A549 (cell line): ENCODE data around the gene SPEF1. TPM values are rescaled to one million over a fixed set of nuclear protein-coding genes. Genes with fewer than 3 reads are reported as not detected.

Source experiments
- ATAC-seq, 2 experiments: fragments of 200-7000 bp in 1 of 2; fragments of >200 bp in 1 of 2; cut with Nextera tagmentation in 1 of 2; cut with Tn5 transposase in 1 of 2; 3 replicates each; pipeline versions ENCODE4 v1.8.0 to v1.9.1; 2018 to 2020; ENCODE audit warnings: mild to moderate bottlenecking in 1 of 2, moderate library complexity in 1 of 2
- CTCF ChIA-PET: fragments of 300-600 bp; sonication (Branson Sonifier 250); formaldehyde crosslinking; extraction: SDS; loops from one replicate; lab custom pipeline; 2021; ENCODE audit warnings: antibody characterized with exemption, inconsistent platforms; lab: Yijun Ruan, JAX
- POLR2A ChIA-PET: fragments of 350-600 bp; formaldehyde crosslinking; extraction: SDS; loops from one replicate; lab custom pipeline; 2021; ENCODE audit warnings: antibody characterized with exemption, inconsistent platforms; lab: Yijun Ruan, JAX
- DNase-seq, 2 experiments: peaks; one replicate each; pipeline versions ENCODE4 v3.0.0 to v3.0.0-alpha.2; 2011 to 2016; ENCODE audit warnings: low read depth in 1 of 2, low spot score in 1 of 2
- FAIRE-seq: peaks from 2 replicates; lab custom pipeline; 2011; peaks lifted over from hg19 to GRCh38; lab: Jason Lieb, UNC
- H3K27ac ChIP-seq, 2 experiments: fragments of >200 bp; sonication (Bioruptor Twin); formaldehyde crosslinking; 3 replicates each; pipeline ENCODE4 v1.5.1; 2016 to 2017
- H3K4me1 ChIP-seq: fragments of >200 bp; sonication (Bioruptor Twin); formaldehyde crosslinking; 3 replicates; pipeline ENCODE4 v1.6.1; 2016
- H3K4me2 ChIP-seq: fragments of >200 bp; sonication (Bioruptor Twin); formaldehyde crosslinking; 3 replicates; pipeline ENCODE4 v1.6.1; 2016
- H3K4me3 ChIP-seq: fragments of >200 bp; sonication (Bioruptor Twin); formaldehyde crosslinking; 3 replicates; pipeline ENCODE4 v1.5.1; 2016
- H3K9me3 ChIP-seq: fragments of >200 bp; sonication (Bioruptor Twin); formaldehyde crosslinking; 3 replicates; pipeline ENCODE4 v1.6.1; 2016
- BHLHE40 ChIP-seq: IDR thresholded peaks from 2 replicates; pipeline ENCODE4 v1.6.1; 2012; ENCODE audit warnings: low read depth, low read length, inconsistent platforms
- CEBPB ChIP-seq, 2 experiments: fragments of >200 bp in 1 of 2; sonication (Bioruptor Twin) in 1 of 2; formaldehyde crosslinking in 1 of 2; IDR thresholded peaks; 2 replicates each; pipeline ENCODE4 v1.6.1; 2012 to 2016
- CHD2 ChIP-seq: fragments of 150-350 bp; IDR thresholded peaks from 2 replicates; pipeline ENCODE4 v1.6.1; 2014; ENCODE audit warnings: low read length; ENCODE audit not compliant: partially characterized antibody
- EHMT2 ChIP-seq: fragments of 200-600 bp; sonication (generic); IDR thresholded peaks from 2 replicates; pipeline ENCODE4 v1.6.1; 2016; ENCODE audit warnings: antibody characterized with exemption, low read depth, mild to moderate bottlenecking, moderate library complexity
- ESRRA ChIP-seq: fragments of 150-350 bp; IDR thresholded peaks from 2 replicates; pipeline ENCODE4 v1.6.1; 2014; ENCODE audit warnings: mild to moderate bottlenecking, low read length, borderline replicate concordance
- FOXS1 ChIP-seq: fragments of 250-450 bp; sonication (Bioruptor Pico); IDR thresholded peaks from 2 replicates; pipeline ENCODE4 v1.5.0; 2020; ENCODE audit warnings: mild to moderate bottlenecking, moderate library complexity
- HOXA7 ChIP-seq: fragments of 250-450 bp; sonication (Bioruptor Pico); IDR thresholded peaks from 2 replicates; pipeline ENCODE4 v1.5.0; 2020; ENCODE audit warnings: mild to moderate bottlenecking, moderate library complexity
- HOXB13 ChIP-seq: fragments of 250-450 bp; sonication (Bioruptor Pico); IDR thresholded peaks from 2 replicates; pipeline ENCODE4 v1.5.0; 2020; ENCODE audit warnings: low read depth, mild to moderate bottlenecking, moderate library complexity
- KDM5A ChIP-seq: fragments of 200-600 bp; sonication (generic); IDR thresholded peaks from 2 replicates; pipeline ENCODE4 v1.6.1; 2016; ENCODE audit warnings: antibody characterized with exemption, mild to moderate bottlenecking
- MYC ChIP-seq: IDR thresholded peaks from 2 replicates; pipeline ENCODE4 v1.6.1; 2012; ENCODE audit warnings: mild to moderate bottlenecking, inconsistent platforms, low read length, improper control_type of control experiment, borderline replicate concordance
- NPAS2 ChIP-seq: fragments of 250-450 bp; sonication (Bioruptor Pico); IDR thresholded peaks from 2 replicates; pipeline ENCODE4 v1.8.0; 2022; ENCODE audit warnings: mild to moderate bottlenecking, moderate library complexity, borderline replicate concordance
- NR3C1 ChIP-seq: fragments of >200 bp; sonication (Bioruptor Twin); formaldehyde crosslinking; IDR thresholded peaks from 3 replicates; pipeline ENCODE4 v1.6.1; 2017
- POLR2AphosphoS2 ChIP-seq: conservative IDR thresholded peaks from 2 replicates; pipeline ENCODE4 v1.6.1; 2012; ENCODE audit warnings: low read length, improper control_type of control experiment, inconsistent platforms
- RCOR1 ChIP-seq: fragments of 150-350 bp; IDR thresholded peaks from 2 replicates; pipeline ENCODE4 v1.6.1; 2014; ENCODE audit warnings: antibody characterized with exemption, low read length, low read depth
- SREBF2 ChIP-seq: fragments of 450-650 bp; IDR thresholded peaks from 2 replicates; pipeline ENCODE4 v1.6.1; 2014; ENCODE audit warnings: mild to moderate bottlenecking, moderate library complexity
- TFCP2L1 ChIP-seq: fragments of 250-450 bp; sonication (Bioruptor Pico); IDR thresholded peaks from 2 replicates; pipeline ENCODE4 v1.5.0; 2021; ENCODE audit warnings: mild to moderate bottlenecking
- TP53 ChIP-seq: fragments of 250-450 bp; sonication (Bioruptor Pico); IDR thresholded peaks from 2 replicates; pipeline ENCODE4 v1.5.0; 2021; ENCODE audit warnings: mild to moderate bottlenecking, moderate library complexity
- ZC3H11A ChIP-seq: fragments of 450-650 bp; IDR thresholded peaks from 2 replicates; pipeline ENCODE4 v1.6.1; 2014; ENCODE audit warnings: antibody characterized with exemption, mild to moderate bottlenecking
- ZSCAN20 ChIP-seq: fragments of 250-450 bp; sonication (Bioruptor Pico); IDR thresholded peaks from 2 replicates; pipeline ENCODE4 v1.8.0; 2022; ENCODE audit warnings: mild to moderate bottlenecking, moderate library complexity
- WGBS: methylation state at CpG from one replicate; pipeline ENCODE4 v1.1.6; 2017; ENCODE audit errors: missing lambda C conversion rate; 5-methylcytosine and 5-hydroxymethylcytosine counted together
- polyA plus RNA-seq, 4 experiments: library from polyadenylated mRNA; depleted of rRNA in 3 of 4; stranded (reverse); fragments of >200 nt; fragmentation: RNase III in 1 of 4; extraction: RNeasy Plus Mini Kit Qiagen cat#74134 plus additional on column Dnase treatment in 1 of 4; gene quantifications; 2 replicates in 3 of 4; 3 replicates in 1 of 4; pipeline ENCODE4 v1.2.3, GENCODE V29; 2011 to 2017
- TF ChIP-seq, protein P1 (sequence below): fragments of 250-450 bp; sonication (Bioruptor Pico); IDR thresholded peaks from 2 replicates; pipeline ENCODE4 v1.5.0; 2021; ENCODE audit warnings: mild to moderate bottlenecking, moderate library complexity, borderline replicate concordance
- TF ChIP-seq, protein P2 (sequence below): fragments of 250-450 bp; sonication (Bioruptor Pico); IDR thresholded peaks from 2 replicates; pipeline ENCODE4 v1.5.0; 2020; ENCODE audit warnings: low read depth, mild to moderate bottlenecking, moderate library complexity
- TF ChIP-seq, protein P3 (sequence below): fragments of 200-600 bp; sonication (generic); IDR thresholded peaks from 2 replicates; pipeline ENCODE4 v1.6.1; 2016; ENCODE audit warnings: antibody characterized with exemption, mild to moderate bottlenecking, moderate library complexity
- TF ChIP-seq, protein P4 (sequence below): IDR thresholded peaks from 2 replicates; pipeline ENCODE4 v1.6.1; 2012; ENCODE audit warnings: low read depth, borderline replicate concordance
- TF ChIP-seq, protein P5 (sequence below): fragments of >200 bp; sonication (Bioruptor Twin); formaldehyde crosslinking; IDR thresholded peaks from 3 replicates; pipeline ENCODE4 v1.5.1; 2016
- TF ChIP-seq, protein P6 (sequence below): IDR thresholded peaks from 2 replicates; pipeline ENCODE4 v1.6.1; 2012

The SPEF1 gene
- polyA plus RNA-seq, 2 of the 4 experiments (the other 2 are of a cell fraction): 0.41 to 1.3 TPM

DNA sequence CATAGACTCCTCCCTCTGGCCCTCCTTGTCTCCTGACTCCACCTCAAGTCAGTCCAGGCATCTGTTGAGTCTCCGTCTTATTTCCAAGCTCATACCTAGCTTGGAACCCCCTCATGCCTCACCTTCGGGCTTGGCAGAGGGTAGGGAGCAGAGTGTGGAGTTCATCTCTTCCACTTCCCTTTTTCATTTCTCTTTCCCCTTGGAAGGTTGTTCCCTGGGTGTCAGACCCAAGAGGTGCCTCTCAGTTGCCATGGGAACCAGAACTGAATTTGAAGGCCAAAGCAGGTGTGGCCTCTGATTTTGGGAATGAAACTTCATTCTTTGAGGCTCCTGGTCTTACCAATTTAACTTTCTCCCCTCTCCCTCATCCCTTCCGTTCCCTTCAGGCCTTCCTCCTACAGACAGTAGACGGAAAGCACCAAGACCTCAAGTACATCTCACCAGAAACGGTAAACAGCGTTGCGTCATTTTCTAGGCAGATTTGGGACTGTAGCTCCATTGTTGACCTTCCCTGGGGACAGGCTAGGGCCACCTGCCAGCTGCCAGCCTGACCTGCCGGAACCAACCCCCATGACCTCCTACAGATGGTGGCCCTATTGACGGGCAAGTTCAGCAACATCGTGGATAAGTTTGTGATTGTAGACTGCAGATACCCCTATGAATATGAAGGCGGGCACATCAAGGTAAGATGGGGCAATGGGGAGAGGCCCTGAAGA, 21.4 kb upstream of the SPEF1 start:
- CTCF ChIA-PET: interaction anchor here (1.2 kb wide), 1 partner anchor 27 kb away, joined by 3 read pairs; no protein-coding TSS in a partner anchor
- no peak for FAIRE-seq
- Histone ChIP-seq H3K9me3 (peaks cover 4% of the 10 kb centered on the region), H3K4me1 (peaks cover 87% of the 10 kb centered on the region), H3K27ac (peak overlapping the region in 1 of 2 experiments; percentile 95; a peak in 2 of 6 replicates), H3K4me2 (no peak overlapping the region), H3K4me3 (no peak overlapping the region)
- POLR2A ChIA-PET: no interaction called here
- 91% methylated on average over 11 of the region's 11 CpGs for WGBS
- TF ChIP-seq SREBF2: no peak
- TF ChIP-seq, protein P1, sequence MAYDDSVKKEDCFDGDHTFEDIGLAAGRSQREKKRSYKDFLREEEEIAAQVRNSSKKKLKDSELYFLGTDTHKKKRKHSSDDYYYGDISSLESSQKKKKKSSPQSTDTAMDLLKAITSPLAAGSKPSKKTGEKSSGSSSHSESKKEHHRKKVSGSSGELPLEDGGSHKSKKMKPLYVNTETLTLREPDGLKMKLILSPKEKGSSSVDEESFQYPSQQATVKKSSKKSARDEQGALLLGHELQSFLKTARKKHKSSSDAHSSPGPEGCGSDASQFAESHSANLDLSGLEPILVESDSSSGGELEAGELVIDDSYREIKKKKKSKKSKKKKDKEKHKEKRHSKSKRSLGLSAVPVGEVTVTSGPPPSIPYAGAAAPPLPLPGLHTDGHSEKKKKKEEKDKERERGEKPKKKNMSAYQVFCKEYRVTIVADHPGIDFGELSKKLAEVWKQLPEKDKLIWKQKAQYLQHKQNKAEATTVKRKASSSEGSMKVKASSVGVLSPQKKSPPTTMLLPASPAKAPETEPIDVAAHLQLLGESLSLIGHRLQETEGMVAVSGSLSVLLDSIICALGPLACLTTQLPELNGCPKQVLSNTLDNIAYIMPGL: no peak
- TF ChIP-seq NPAS2 (CRISPR knock-in tag): no peak
- TF ChIP-seq, protein P2, sequence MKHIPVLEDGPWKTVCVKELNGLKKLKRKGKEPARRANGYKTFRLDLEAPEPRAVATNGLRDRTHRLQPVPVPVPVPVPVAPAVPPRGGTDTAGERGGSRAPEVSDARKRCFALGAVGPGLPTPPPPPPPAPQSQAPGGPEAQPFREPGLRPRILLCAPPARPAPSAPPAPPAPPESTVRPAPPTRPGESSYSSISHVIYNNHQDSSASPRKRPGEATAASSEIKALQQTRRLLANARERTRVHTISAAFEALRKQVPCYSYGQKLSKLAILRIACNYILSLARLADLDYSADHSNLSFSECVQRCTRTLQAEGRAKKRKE: 0 out of 2 replicates have a peak, but pooled peaks have one; percentile 37
- TF ChIP-seq ZC3H11A: no peak
- no peak for TF ChIP-seq CHD2
- peak in 1 of 2 experiments; percentile 45; a peak in 1 of 4 replicates for TF ChIP-seq CEBPB (IDR thresholded peaks at IDR 0.05)
- no peak for TF ChIP-seq HOXA7 (CRISPR knock-in tag)
- TF ChIP-seq, protein P3, sequence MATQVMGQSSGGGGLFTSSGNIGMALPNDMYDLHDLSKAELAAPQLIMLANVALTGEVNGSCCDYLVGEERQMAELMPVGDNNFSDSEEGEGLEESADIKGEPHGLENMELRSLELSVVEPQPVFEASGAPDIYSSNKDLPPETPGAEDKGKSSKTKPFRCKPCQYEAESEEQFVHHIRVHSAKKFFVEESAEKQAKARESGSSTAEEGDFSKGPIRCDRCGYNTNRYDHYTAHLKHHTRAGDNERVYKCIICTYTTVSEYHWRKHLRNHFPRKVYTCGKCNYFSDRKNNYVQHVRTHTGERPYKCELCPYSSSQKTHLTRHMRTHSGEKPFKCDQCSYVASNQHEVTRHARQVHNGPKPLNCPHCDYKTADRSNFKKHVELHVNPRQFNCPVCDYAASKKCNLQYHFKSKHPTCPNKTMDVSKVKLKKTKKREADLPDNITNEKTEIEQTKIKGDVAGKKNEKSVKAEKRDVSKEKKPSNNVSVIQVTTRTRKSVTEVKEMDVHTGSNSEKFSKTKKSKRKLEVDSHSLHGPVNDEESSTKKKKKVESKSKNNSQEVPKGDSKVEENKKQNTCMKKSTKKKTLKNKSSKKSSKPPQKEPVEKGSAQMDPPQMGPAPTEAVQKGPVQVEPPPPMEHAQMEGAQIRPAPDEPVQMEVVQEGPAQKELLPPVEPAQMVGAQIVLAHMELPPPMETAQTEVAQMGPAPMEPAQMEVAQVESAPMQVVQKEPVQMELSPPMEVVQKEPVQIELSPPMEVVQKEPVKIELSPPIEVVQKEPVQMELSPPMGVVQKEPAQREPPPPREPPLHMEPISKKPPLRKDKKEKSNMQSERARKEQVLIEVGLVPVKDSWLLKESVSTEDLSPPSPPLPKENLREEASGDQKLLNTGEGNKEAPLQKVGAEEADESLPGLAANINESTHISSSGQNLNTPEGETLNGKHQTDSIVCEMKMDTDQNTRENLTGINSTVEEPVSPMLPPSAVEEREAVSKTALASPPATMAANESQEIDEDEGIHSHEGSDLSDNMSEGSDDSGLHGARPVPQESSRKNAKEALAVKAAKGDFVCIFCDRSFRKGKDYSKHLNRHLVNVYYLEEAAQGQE: no peak
- TF ChIP-seq, protein P4, sequence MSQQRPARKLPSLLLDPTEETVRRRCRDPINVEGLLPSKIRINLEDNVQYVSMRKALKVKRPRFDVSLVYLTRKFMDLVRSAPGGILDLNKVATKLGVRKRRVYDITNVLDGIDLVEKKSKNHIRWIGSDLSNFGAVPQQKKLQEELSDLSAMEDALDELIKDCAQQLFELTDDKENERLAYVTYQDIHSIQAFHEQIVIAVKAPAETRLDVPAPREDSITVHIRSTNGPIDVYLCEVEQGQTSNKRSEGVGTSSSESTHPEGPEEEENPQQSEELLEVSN: no peak
- no peak for TF ChIP-seq RCOR1
- ATAC-seq: no peak
- no peak for DNase-seq

DNA sequence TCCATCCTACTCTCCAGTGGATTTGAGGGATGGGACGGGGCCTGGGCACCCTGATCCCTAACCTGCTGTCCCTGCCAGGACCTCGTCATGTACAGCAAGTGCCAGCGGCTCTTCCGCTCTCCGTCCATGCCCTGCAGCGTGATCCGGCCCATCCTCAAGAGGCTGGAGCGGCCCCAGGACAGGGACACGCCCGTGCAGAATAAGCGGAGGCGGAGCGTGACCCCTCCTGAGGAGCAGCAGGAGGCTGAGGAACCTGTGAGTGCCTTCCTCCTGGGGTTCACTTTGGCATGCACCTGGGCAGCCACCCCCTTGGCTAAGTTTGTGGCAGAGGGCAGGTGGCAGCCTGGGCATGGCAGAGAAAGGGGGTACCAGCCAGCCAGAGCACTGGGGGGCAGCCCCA, 20.6 kb upstream of the SPEF1 start:
- ATAC-seq (no peak), DNase-seq (no peak), FAIRE-seq (no peak)
- peak overlapping the region in 1 of 2 experiments; percentile 95; a peak in 3 of 6 replicates for H3K27ac ChIP-seq
- ChIA-PET POLR2A (no interaction called here), CTCF (interaction anchor here (1.2 to 1.3 kb wide), 4 partner anchors 28 to 98 kb away, joined by 3 to 4 read pairs (median 3); no protein-coding TSS in a partner anchor)
- H3K4me1 ChIP-seq: peaks cover 78% of the 10 kb centered on the region
- 92% methylated on average over 13 of the region's 13 CpGs for WGBS
- no peak overlapping the region for H3K4me2 ChIP-seq
- H3K9me3 ChIP-seq: peaks cover 4% of the 10 kb centered on the region
- H3K4me3 ChIP-seq: no peak overlapping the region
- TF ChIP-seq BHLHE40 (no peak), NR3C1 (no peak), FOXS1 (CRISPR knock-in tag) (no peak), MYC (no peak), TP53 (CRISPR knock-in tag) (no peak), ESRRA (no peak), KDM5A (no peak), SREBF2 (no peak), HOXB13 (no peak), POLR2AphosphoS2 (no peak), ZSCAN20 (no peak), TFCP2L1 (CRISPR knock-in tag) (no peak), CHD2 (no peak), EHMT2 (no peak)
- TF ChIP-seq, protein P5, sequence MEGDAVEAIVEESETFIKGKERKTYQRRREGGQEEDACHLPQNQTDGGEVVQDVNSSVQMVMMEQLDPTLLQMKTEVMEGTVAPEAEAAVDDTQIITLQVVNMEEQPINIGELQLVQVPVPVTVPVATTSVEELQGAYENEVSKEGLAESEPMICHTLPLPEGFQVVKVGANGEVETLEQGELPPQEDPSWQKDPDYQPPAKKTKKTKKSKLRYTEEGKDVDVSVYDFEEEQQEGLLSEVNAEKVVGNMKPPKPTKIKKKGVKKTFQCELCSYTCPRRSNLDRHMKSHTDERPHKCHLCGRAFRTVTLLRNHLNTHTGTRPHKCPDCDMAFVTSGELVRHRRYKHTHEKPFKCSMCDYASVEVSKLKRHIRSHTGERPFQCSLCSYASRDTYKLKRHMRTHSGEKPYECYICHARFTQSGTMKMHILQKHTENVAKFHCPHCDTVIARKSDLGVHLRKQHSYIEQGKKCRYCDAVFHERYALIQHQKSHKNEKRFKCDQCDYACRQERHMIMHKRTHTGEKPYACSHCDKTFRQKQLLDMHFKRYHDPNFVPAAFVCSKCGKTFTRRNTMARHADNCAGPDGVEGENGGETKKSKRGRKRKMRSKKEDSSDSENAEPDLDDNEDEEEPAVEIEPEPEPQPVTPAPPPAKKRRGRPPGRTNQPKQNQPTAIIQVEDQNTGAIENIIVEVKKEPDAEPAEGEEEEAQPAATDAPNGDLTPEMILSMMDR: no peak
- TF ChIP-seq, protein P6, sequence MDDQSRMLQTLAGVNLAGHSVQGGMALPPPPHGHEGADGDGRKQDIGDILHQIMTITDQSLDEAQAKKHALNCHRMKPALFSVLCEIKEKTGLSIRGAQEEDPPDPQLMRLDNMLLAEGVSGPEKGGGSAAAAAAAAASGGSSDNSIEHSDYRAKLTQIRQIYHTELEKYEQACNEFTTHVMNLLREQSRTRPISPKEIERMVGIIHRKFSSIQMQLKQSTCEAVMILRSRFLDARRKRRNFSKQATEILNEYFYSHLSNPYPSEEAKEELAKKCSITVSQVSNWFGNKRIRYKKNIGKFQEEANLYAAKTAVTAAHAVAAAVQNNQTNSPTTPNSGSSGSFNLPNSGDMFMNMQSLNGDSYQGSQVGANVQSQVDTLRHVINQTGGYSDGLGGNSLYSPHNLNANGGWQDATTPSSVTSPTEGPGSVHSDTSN: no peak
